Activated B cell treated with CpG ODN at 0.5 μM for 24 hours (primary cell): ENCODE data around the gene ISM1. TPM values are rescaled to one million over a fixed set of nuclear protein-coding genes. Genes with fewer than 3 reads are reported as not detected.

Experiments used
- ATAC-seq: fragments of 200-7000 bp; cut with Tn5 transposase; one replicate; pipeline ENCODE4 v1.10.0; 2021; ENCODE audit warnings: low read depth, mild to moderate bottlenecking, moderate library complexity
- CTCF ChIA-PET: fragments of 350-600 bp; sonication (Branson Sonifier 250); formaldehyde crosslinking; loops from one replicate; lab custom pipeline; 2021; ENCODE audit warnings: antibody characterized with exemption; lab: Charles Lee
- POLR2A ChIA-PET: fragments of 350-600 bp; sonication (Branson Sonifier 250); formaldehyde crosslinking; loops from one replicate; lab custom pipeline; 2021; ENCODE audit warnings: antibody characterized with exemption; lab: Charles Lee
- DNase-seq: peaks from one replicate; pipeline ENCODE4 v3.0.0; 2022
- H3K27ac Mint-ChIP-seq: one replicate; pipeline ENCODE4 v1.8.0; 2020; ENCODE audit warnings: mixed read lengths
- H3K27me3 Mint-ChIP-seq: one replicate; pipeline ENCODE4 v1.8.0; 2021; ENCODE audit warnings: mixed read lengths
- H3K36me3 Mint-ChIP-seq: one replicate; pipeline ENCODE4 v1.8.0; 2021; ENCODE audit warnings: low read depth, mixed read lengths
- H3K4me1 Mint-ChIP-seq: one replicate; pipeline ENCODE4 v1.8.0; 2021; ENCODE audit warnings: mixed read lengths
- H3K4me3 Mint-ChIP-seq: one replicate; pipeline ENCODE4 v1.8.0; 2020; ENCODE audit warnings: mild to moderate bottlenecking, mixed read lengths
- H3K9me3 Mint-ChIP-seq: one replicate; pipeline ENCODE4 v1.8.0; 2020; ENCODE audit warnings: mixed read lengths
- CTCF ChIP-seq: fragments of 200-600 bp; IDR thresholded peaks from one replicate; pipeline ENCODE4 v1.8.0; 2022; ENCODE audit warnings: antibody characterized with exemption, mild to moderate bottlenecking
- intact Hi-C: fragments of 100-400 bp; cut with micrococcal nuclease; formaldehyde crosslinking; loops from one replicate; pipeline ENCODE4 v1.15.1; 2024
- total RNA-seq: library from RNA; stranded (reverse); gene quantifications from 2 replicates; pipeline ENCODE4 v1.2.3, GENCODE V29; 2022

ISM1 gene
- total RNA-seq, 1 donor from 2014 or later, result not detected

GRCh38 chr20:13261460-13262301 lies 40.6 kb downstream of the ISM1 start:
- Mint-ChIP-seq H3K36me3 (no peaks in the 10 kb centered on the region), H3K9me3 (no peaks in the 10 kb centered on the region), H3K27ac (no peak overlapping the region), H3K4me3 (no peak overlapping the region), H3K4me1 (no peaks in the 10 kb centered on the region), H3K27me3 (peaks cover 5% of the 10 kb centered on the region)
- ATAC-seq (no peak), DNase-seq (no peak)
- intact Hi-C loops, result loop anchor here (1.0 kb wide), 1 partner anchor 142 kb away; no protein-coding TSS in a partner anchor
- ChIA-PET POLR2A (no interaction called here), CTCF (interaction anchor here (1.8 kb wide), 1 partner anchor 11 kb away, joined by 5 read pairs; no protein-coding TSS in a partner anchor)
- no peak for TF ChIP-seq CTCF

GRCh38 chr20:13262302-13262650 lies 41.2 kb downstream of the ISM1 start:
- ChIA-PET POLR2A (no interaction called here), CTCF (interaction anchor here (1.8 kb wide), 1 partner anchor 10 kb away, joined by 5 read pairs; no protein-coding TSS in a partner anchor)
- Mint-ChIP-seq H3K4me1 (no peaks in the 10 kb centered on the region), H3K27ac (no peak overlapping the region), H3K4me3 (no peak overlapping the region), H3K27me3 (peaks cover 3% of the 10 kb centered on the region), H3K36me3 (no peaks in the 10 kb centered on the region), H3K9me3 (no peaks in the 10 kb centered on the region)
- intact Hi-C loops, result loop anchor here (1.0 kb wide), 1 partner anchor 143 kb away; no protein-coding TSS in a partner anchor
- no peak for DNase-seq
- peak; percentile 47 for TF ChIP-seq CTCF
- no peak for ATAC-seq

GRCh38 chr20:13262671-13263360 lies 41.7 kb downstream of the ISM1 start:
- no peak for ATAC-seq
- no peak for DNase-seq
- H3K27me3 Mint-ChIP-seq, result peaks cover 3% of the 10 kb centered on the region
- H3K36me3 Mint-ChIP-seq, result no peaks in the 10 kb centered on the region
- ChIA-PET POLR2A (no interaction called here), CTCF (interaction anchor here (1.8 kb wide), 1 partner anchor 10 kb away, joined by 5 read pairs; no protein-coding TSS in a partner anchor)
- no peak overlapping the region for H3K4me3 Mint-ChIP-seq
- H3K27ac Mint-ChIP-seq, result no peak overlapping the region
- TF ChIP-seq CTCF, result no peak
- no peaks in the 10 kb centered on the region for H3K9me3 Mint-ChIP-seq
- intact Hi-C loops, result loop anchor here (1.0 kb wide), 1 partner anchor 144 kb away; no protein-coding TSS in a partner anchor
- H3K4me1 Mint-ChIP-seq, result no peaks in the 10 kb centered on the region

GRCh38 chr20:13263451-13263850 lies 42.4 kb downstream of the ISM1 start:
- intact Hi-C loops, result no loop called here

More at GRCh38 chr20:13263451-13263850, 42.4 kb downstream of the ISM1 start:
- no peaks in the 10 kb centered on the region for H3K9me3 Mint-ChIP-seq
- CTCF ChIA-PET, result no interaction called here
- ATAC-seq, result no peak
- H3K36me3 Mint-ChIP-seq, result no peaks in the 10 kb centered on the region
- TF ChIP-seq CTCF, result no peak
- no peak for DNase-seq
- POLR2A ChIA-PET, result no interaction called here
- H3K27ac Mint-ChIP-seq, result no peak overlapping the region
- H3K4me1 Mint-ChIP-seq, result no peaks in the 10 kb centered on the region
- H3K27me3 Mint-ChIP-seq, result peaks cover 3% of the 10 kb centered on the region
- no peak overlapping the region for H3K4me3 Mint-ChIP-seq
